ENCODE measurements around the gene TMEM255A. TPM values are rescaled to one million over a fixed set of nuclear protein-coding genes. Genes with fewer than 3 reads are reported as not detected.

The TMEM255A gene
- polyA plus RNA-seq, 1 donor from 2014 or later: 7.5 TPM

GRCh38 chrX:120290107-120290506, 21.2 kb downstream of the TMEM255A start:
- Histone ChIP-seq H2AFZ (ENCODE audit: low read depth, low read length) (peak overlapping the region; percentile 27), H3K36me3 (ENCODE audit: insufficient read depth, low read length) (no peaks in the 10 kb centered on the region), H4K20me1 (ENCODE audit: insufficient read depth) (no peaks in the 10 kb centered on the region), H3K4me3 (ENCODE audit: low read length) (no peak overlapping the region), H3F3A (ENCODE audit: insufficient read depth, low read length, poor library complexity, severe bottlenecking) (no peaks in the 10 kb centered on the region), H3K79me2 (replicated peaks; ENCODE audit: insufficient read depth, low read length) (no peaks in the 10 kb centered on the region), H3K4me2 (ENCODE audit: low read length) (no peak overlapping the region), H3K27ac (ENCODE audit: low read length) (peak overlapping the region; percentile 83), H3K27me3 (ENCODE audit: insufficient read depth, low read depth, low read length) (no peaks in the 10 kb centered on the region), H3K9ac (ENCODE audit: low read length) (peak overlapping the region; percentile 34), H3K9me2 (ENCODE audit: insufficient read depth, low read length) (no peaks in the 10 kb centered on the region), H3K9me3 (ENCODE audit: low read length) (no peaks in the 10 kb centered on the region)
- TF ChIP-seq EP300 (conservative IDR thresholded peaks at IDR 0.05; ENCODE audit: poor library complexity, severe bottlenecking) (peak; percentile 32), POLR2AphosphoS5 (IDR thresholded peaks at IDR 0.05) (no peak), CTCF (IDR thresholded peaks at IDR 0.05; ENCODE audit: poor library complexity, severe bottlenecking) (no peak), MXI1 (conservative IDR thresholded peaks at IDR 0.05; ENCODE audit: poor library complexity, severe bottlenecking) (no peak), REST (IDR thresholded peaks at IDR 0.05; ENCODE audit: borderline replicate concordance) (no peak)

GRCh38 chrX:120287513-120288112, 23.6 kb downstream of the TMEM255A start:
- H3K27me3 ChIP-seq (ENCODE audit: insufficient read depth, low read depth, low read length): no peaks in the 10 kb centered on the region
- H3K9me3 ChIP-seq (ENCODE audit: low read length): no peaks in the 10 kb centered on the region
- no peak overlapping the region for H3K9ac ChIP-seq (ENCODE audit: low read length)

GRCh38 chrX:120286733-120287512, 24.3 kb downstream of the TMEM255A start:
- H4K20me1 ChIP-seq (ENCODE audit: insufficient read depth): no peaks in the 10 kb centered on the region
- H3K4me3 ChIP-seq (ENCODE audit: low read length): no peak overlapping the region
- no peaks in the 10 kb centered on the region for H3K36me3 ChIP-seq (ENCODE audit: insufficient read depth, low read length)
- no peak overlapping the region for H3K9ac ChIP-seq (ENCODE audit: low read length)
- no peaks in the 10 kb centered on the region for H3K79me2 ChIP-seq (replicated peaks; ENCODE audit: insufficient read depth, low read length)
- H3F3A ChIP-seq (ENCODE audit: insufficient read depth, low read length, poor library complexity, severe bottlenecking): no peaks in the 10 kb centered on the region
- TF ChIP-seq TAF1 (IDR thresholded peaks at IDR 0.05; ENCODE audit: low read depth): no peak
- no peaks in the 10 kb centered on the region for H3K27me3 ChIP-seq (ENCODE audit: insufficient read depth, low read depth, low read length)
- no peak overlapping the region for H2AFZ ChIP-seq (ENCODE audit: low read depth, low read length)
- no peak overlapping the region for H3K4me2 ChIP-seq (ENCODE audit: low read length)
- no peaks in the 10 kb centered on the region for H3K9me2 ChIP-seq (ENCODE audit: insufficient read depth, low read length)
- H3K27ac ChIP-seq (ENCODE audit: low read length): no peak overlapping the region
- no peaks in the 10 kb centered on the region for H3K9me3 ChIP-seq (ENCODE audit: low read length)

More at GRCh38 chrX:120287513-120288112, 23.6 kb downstream of the TMEM255A start:
- H3F3A ChIP-seq (ENCODE audit: insufficient read depth, low read length, poor library complexity, severe bottlenecking): no peaks in the 10 kb centered on the region
- no peak overlapping the region for H3K4me3 ChIP-seq (ENCODE audit: low read length)
- no peak overlapping the region for H3K4me2 ChIP-seq (ENCODE audit: low read length)
- no peaks in the 10 kb centered on the region for H3K79me2 ChIP-seq (replicated peaks; ENCODE audit: insufficient read depth, low read length)
- no peak overlapping the region for H2AFZ ChIP-seq (ENCODE audit: low read depth, low read length)
- no peaks in the 10 kb centered on the region for H3K9me2 ChIP-seq (ENCODE audit: insufficient read depth, low read length)
- H4K20me1 ChIP-seq (ENCODE audit: insufficient read depth): no peaks in the 10 kb centered on the region
- no peak overlapping the region for H3K27ac ChIP-seq (ENCODE audit: low read length)
- TF ChIP-seq TAF1 (IDR thresholded peaks at IDR 0.05; ENCODE audit: low read depth) (no peak), MXI1 (conservative IDR thresholded peaks at IDR 0.05; ENCODE audit: poor library complexity, severe bottlenecking) (no peak)
- no peaks in the 10 kb centered on the region for H3K36me3 ChIP-seq (ENCODE audit: insufficient read depth, low read length)
